Mesothelial cell of epicardium (in vitro differentiated cells): ENCODE measurements around the gene TTC1. TPM values are rescaled to one million over a fixed set of nuclear protein-coding genes. Genes with fewer than 3 reads are reported as not detected.
A peak's percentile ranks its signal among the peaks of the same experiment; 100 is the strongest.
"Not testable (repeated sequence)": the region's sequence is repeated elsewhere in the genome, so short reads cannot be mapped to it uniquely, and the experiment has no call there.

ENCODE experiments used
- DNase-seq, 2 experiments: peaks; one replicate each; pipeline ENCODE4 v3.0.0; 2021; ENCODE audit warnings: low spot score in 2 of 2; ENCODE audit not compliant: unreplicated experiment in 2 of 2
- H3K27ac Mint-ChIP-seq: 2 replicates; pipeline ENCODE4 v1.8.0; 2021; ENCODE audit warnings: mixed read lengths
- H3K27me3 Mint-ChIP-seq: 2 replicates; pipeline ENCODE4 v1.8.0; 2021; ENCODE audit warnings: low read depth, mixed read lengths
- H3K36me3 Mint-ChIP-seq: 2 replicates; pipeline ENCODE4 v1.8.0; 2021; ENCODE audit warnings: mixed read lengths
- H3K4me1 Mint-ChIP-seq: 2 replicates; pipeline ENCODE4 v1.8.0; 2021; ENCODE audit warnings: mixed read lengths
- H3K4me3 Mint-ChIP-seq: 2 replicates; pipeline ENCODE4 v1.8.0; 2021; ENCODE audit warnings: mild to moderate bottlenecking, moderate library complexity, mixed read lengths
- H3K9me3 Mint-ChIP-seq: 2 replicates; pipeline ENCODE4 v1.8.0; 2021; ENCODE audit warnings: mixed read lengths
- CTCF ChIP-seq: fragments of 200-600 bp; sonication (generic); IDR thresholded peaks from one replicate; pipeline ENCODE4 v1.5.0; 2021; ENCODE audit warnings: antibody characterized with exemption; ENCODE audit not compliant: unreplicated experiment
- total RNA-seq: library from RNA; stranded (reverse); gene quantifications from 3 replicates; pipeline ENCODE4 v1.2.1, GENCODE V29; 2021

Gene TTC1
- total RNA-seq, 1 donor from 2014 or later: 38.3 TPM

- peaks cover 42% of the 10 kb centered on the region for H3K36me3 Mint-ChIP-seq
- H3K27me3 Mint-ChIP-seq: no peaks in the 10 kb centered on the region
- H3K4me3 Mint-ChIP-seq: no peak overlapping the region
- no peak for TF ChIP-seq CTCF
- H3K9me3 Mint-ChIP-seq: peaks cover 7% of the 10 kb centered on the region
- H3K4me1 Mint-ChIP-seq: peaks cover 9% of the 10 kb centered on the region
- no peak for DNase-seq
- no peak overlapping the region for H3K27ac Mint-ChIP-seq
Measured at GRCh38 chr5:160060001-160060400, 51.1 kb downstream of the TTC1 start.

DNA sequence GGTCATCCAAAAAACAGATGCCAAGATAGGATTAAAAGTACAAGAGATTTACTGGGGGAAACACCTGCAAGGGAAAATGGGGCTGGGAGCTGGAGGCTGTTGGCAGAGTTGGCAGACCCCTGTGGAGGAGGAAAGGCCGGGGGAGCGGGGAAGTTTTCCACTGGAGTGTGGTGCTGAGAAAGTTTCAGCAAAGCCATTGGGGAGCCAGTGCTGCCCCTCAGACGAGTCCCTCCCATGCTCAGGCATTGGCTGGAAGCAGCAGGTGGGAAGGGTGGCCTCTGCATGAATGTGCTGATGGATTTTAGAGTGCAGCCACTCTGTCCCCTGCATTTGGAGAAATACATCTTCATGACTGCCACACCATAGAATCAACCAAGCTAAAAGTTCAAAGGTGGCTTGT is 52.8 kb downstream of the TTC1 start:
- Mint-ChIP-seq H3K36me3 (peaks cover 37% of the 10 kb centered on the region), H3K27me3 (no peaks in the 10 kb centered on the region), H3K4me1 (peaks cover 17% of the 10 kb centered on the region), H3K4me3 (no peak overlapping the region), H3K27ac (no peak overlapping the region), H3K9me3 (peaks cover 7% of the 10 kb centered on the region)
- DNase-seq: no peak
- TF ChIP-seq CTCF: no peak

- DNase-seq: no peak
- peaks cover 16% of the 10 kb centered on the region for H3K36me3 Mint-ChIP-seq
- TF ChIP-seq CTCF: no peak
- H3K4me3 Mint-ChIP-seq: no peak overlapping the region
- H3K27ac Mint-ChIP-seq: peak overlapping the region; percentile 88
- peaks cover 17% of the 10 kb centered on the region for H3K4me1 Mint-ChIP-seq
- no peaks in the 10 kb centered on the region for H3K27me3 Mint-ChIP-seq
- no peaks in the 10 kb centered on the region for H3K9me3 Mint-ChIP-seq
Measured at GRCh38 chr5:160064417-160064810, 55.5 kb downstream of the TTC1 start.

DNA sequence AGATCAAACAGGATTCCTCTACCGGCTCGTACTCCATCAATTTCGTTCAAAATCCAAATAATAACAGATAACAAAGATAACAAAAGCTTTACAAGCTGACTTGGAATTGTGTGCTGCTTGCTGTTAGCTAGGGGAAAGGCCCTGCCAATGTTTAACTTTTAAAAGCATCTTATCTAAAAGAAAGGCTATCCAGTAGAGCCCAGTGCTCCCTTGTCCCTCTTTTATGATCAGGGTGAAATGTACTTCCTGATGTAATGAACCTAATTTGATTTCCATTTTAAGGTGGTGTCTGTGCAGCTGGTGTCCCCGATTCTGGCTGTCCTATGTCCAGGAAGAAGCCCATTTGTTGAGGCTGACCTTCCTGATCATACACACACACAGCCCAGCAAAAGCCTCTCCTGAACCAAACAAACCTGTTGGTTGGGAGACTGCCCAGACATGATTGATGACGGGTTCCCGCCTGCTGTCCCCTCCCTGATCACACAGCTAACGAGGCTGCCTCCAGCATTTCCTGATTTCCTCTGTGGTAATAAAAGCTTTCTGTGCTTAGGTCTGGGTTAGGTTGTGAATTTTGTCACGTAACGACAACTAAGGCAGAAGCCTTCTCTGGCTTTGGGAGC is 56.2 kb downstream of the TTC1 start:
- no peak for TF ChIP-seq CTCF
- Mint-ChIP-seq H3K9me3 (no peaks in the 10 kb centered on the region), H3K27me3 (no peaks in the 10 kb centered on the region), H3K4me1 (peaks cover 17% of the 10 kb centered on the region), H3K27ac (peak overlapping the region; percentile 88), H3K4me3 (peak overlapping the region; percentile 5), H3K36me3 (peaks cover 10% of the 10 kb centered on the region)
- no peak for DNase-seq

GRCh38 chr5:160069120-160069519 is 60.2 kb downstream of the TTC1 start:
- not testable (repeated sequence) for DNase-seq, H3K27me3 Mint-ChIP-seq, H3K27ac Mint-ChIP-seq, H3K36me3 Mint-ChIP-seq, H3K9me3 Mint-ChIP-seq, H3K4me3 Mint-ChIP-seq
- H3K4me1 Mint-ChIP-seq: peaks cover 29% of the 10 kb centered on the region

DNA sequence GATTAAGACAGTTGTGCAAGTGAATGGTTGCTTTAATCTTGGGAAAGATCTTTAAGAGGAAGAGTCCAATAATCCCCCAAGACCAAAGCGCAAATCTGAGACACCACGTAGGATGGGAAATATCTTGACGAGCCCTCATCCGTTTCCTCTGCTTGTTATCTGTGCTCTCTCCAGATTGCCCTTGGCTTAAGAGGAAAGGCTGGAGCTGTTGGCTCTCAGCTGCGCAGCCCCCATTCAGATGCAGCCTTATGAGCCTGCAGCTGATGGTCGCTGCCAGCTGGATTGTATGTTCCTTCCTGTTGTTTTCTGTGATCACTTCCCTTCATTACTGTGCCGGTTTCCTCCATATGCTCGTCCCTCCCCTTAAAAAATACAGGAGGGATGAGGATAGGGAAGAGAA is 62.6 kb downstream of the TTC1 start:
- H3K4me1 Mint-ChIP-seq: peaks cover 19% of the 10 kb centered on the region
- no peaks in the 10 kb centered on the region for H3K27me3 Mint-ChIP-seq
- DNase-seq: no peak
- no peak for TF ChIP-seq CTCF
- H3K27ac Mint-ChIP-seq: peak overlapping the region; percentile 71
- H3K4me3 Mint-ChIP-seq: no peak overlapping the region
- peaks cover 3% of the 10 kb centered on the region for H3K36me3 Mint-ChIP-seq
- no peaks in the 10 kb centered on the region for H3K9me3 Mint-ChIP-seq
